SK-N-MC (cell line): Measurements from ENCODE around the gene HCRTR1.

Source experiments
- EZH2 ChIP-seq: fragments of 200-600 bp; sonication (generic); IDR thresholded peaks from one replicate; pipeline ENCODE4 v1.6.1; 2017; ENCODE audit warnings: antibody characterized with exemption
- POLR2AphosphoS5 ChIP-seq: IDR thresholded peaks from 2 replicates; pipeline ENCODE4 v1.6.1; 2012; ENCODE audit warnings: mild to moderate bottlenecking, low read depth, low read length, borderline replicate concordance

GRCh38 chr1:31655756-31656155 lies 38.3 kb downstream of the HCRTR1 start:
- no peak for TF ChIP-seq EZH2
- no peak for TF ChIP-seq POLR2AphosphoS5
